Spleen (tissue), 11 donors: ENCODE results near the gene DCXR. TPM values are rescaled to one million over a fixed set of nuclear protein-coding genes. Genes with fewer than 3 reads are reported as not detected.

ENCODE experiments used
- DNase-seq: peaks from one replicate; pipeline ENCODE4 v3.0.0-alpha.2; 2020
- H3K27ac ChIP-seq, 8 donors: fragments of 200-600 bp; sonication (generic) in 7 of 8; 1 replicate in 4 of 8; 2 replicates in 4 of 8; pipeline versions ENCODE4 v1.5.0 to v1.8.0; 2016 to 2021; ENCODE audit warnings: inconsistent platforms in 4 of 8, mild to moderate bottlenecking in 4 of 8, moderate library complexity in 1 of 8
- H3K27me3 ChIP-seq, 7 donors: fragments of 200-600 bp; sonication (generic) in 6 of 7; replicated peaks in 1 of 7; 1 replicate in 4 of 7; 2 replicates in 3 of 7; pipeline versions ENCODE4 v1.5.0 to v1.8.0; 2016 to 2021; ENCODE audit warnings: inconsistent platforms in 3 of 7, mild to moderate bottlenecking in 1 of 7
- H3K36me3 ChIP-seq, 6 donors: fragments of 200-600 bp; sonication (generic) in 5 of 6; 1 replicate in 4 of 6; 2 replicates in 2 of 6; pipeline versions ENCODE4 v1.5.0 to v1.8.0; 2016 to 2021; ENCODE audit warnings: inconsistent platforms in 2 of 6
- H3K4me1 ChIP-seq, 6 donors: fragments of 200-600 bp; sonication (generic) in 5 of 6; 1 replicate in 3 of 6; 2 replicates in 3 of 6; pipeline versions ENCODE4 v1.5.0 to v1.8.0; 2016 to 2021; ENCODE audit warnings: inconsistent platforms in 3 of 6
- H3K4me3 ChIP-seq, 8 donors: fragments of 200-600 bp; sonication (generic) in 7 of 8; 1 replicate in 4 of 8; 2 replicates in 4 of 8; pipeline versions ENCODE4 v1.5.0 to v1.8.0; 2016 to 2021; ENCODE audit warnings: inconsistent platforms in 4 of 8, mild to moderate bottlenecking in 4 of 8, moderate library complexity in 2 of 8
- H3K9me3 ChIP-seq, 8 donors: fragments of 200-600 bp; sonication (generic) in 7 of 8; 1 replicate in 4 of 8; 2 replicates in 4 of 8; pipeline versions ENCODE4 v1.5.0 to v1.8.0; 2016 to 2021; ENCODE audit warnings: inconsistent platforms in 4 of 8
- POLR2A ChIP-seq, 3 donors: fragments of 450-650 bp; IDR thresholded peaks; one replicate each; pipeline ENCODE4 v1.5.1; 2017; ENCODE audit warnings: antibody characterized with exemption in 3 of 3, mild to moderate bottlenecking in 1 of 3
- POLR2AphosphoS5 ChIP-seq, 3 donors: sonication (generic); formaldehyde crosslinking; IDR thresholded peaks; one replicate each; pipeline ENCODE4 v1.5.1; 2017; ENCODE audit warnings: antibody characterized with exemption in 3 of 3
- WGBS, 5 donors: extraction: QIAGEN DNeasy Blood & Tissue Kit in 3 of 5; methylation state at CpG; one replicate each; pipeline versions ENCODE4 v1.1.5 to v1.1.7; 2013 to 2018; 5-methylcytosine and 5-hydroxymethylcytosine counted together
- intact Hi-C: fragments of 100-400 bp; cut with DNase I; formaldehyde crosslinking; loops from one replicate; pipeline ENCODE4 v1.15.0; 2023; ENCODE audit warnings: low total_unique reads
- polyA plus RNA-seq, 3 donors: library from polyadenylated mRNA; stranded (reverse); fragments of 200-250 nt; gene quantifications; one replicate each; pipeline ENCODE4 v1.2.1, GENCODE V29; 2013
- total RNA-seq, 7 donors: library from RNA; depleted of rRNA in 3 of 7; stranded (reverse); fragments of >200 nt in 3 of 7; fragmentation: NEBNext Ultra II Directional in 4 of 7; extraction: Animal tissue kit (Norgen Biotek cat#: 25700) in 4 of 7; gene quantifications; one replicate each; pipeline versions ENCODE4 v1.1.0 to v1.2.1, GENCODE V29; 2016 to 2021
- TF ChIP-seq, protein P1 (sequence below), 11 experiments: fragments of 200-600 bp in 7 of 11; fragments of 450-650 bp in 4 of 11; sonication (generic) in 4 of 11; IDR thresholded peaks in 8 of 11; conservative IDR thresholded peaks in 3 of 11; 1 replicate in 7 of 11; 2 replicates in 4 of 11; pipeline versions ENCODE4 v1.4.0 to v1.8.0; 2016 to 2021; ENCODE audit warnings: antibody characterized with exemption in 11 of 11, inconsistent platforms in 4 of 11, mild to moderate bottlenecking in 1 of 11
- donor health status: healthy with polysubstance abuse.
- donor health status: DM: no; HTN: no; CAD: no; lungs with moderate emphysema.
- donor health status: DM: no; HTN: no; CAD: no.
- donor health status: Bipolar disorder and iron deficiency.
- donor health status: healthy.
- donor health status: DM: no; HTN: no; CAD: no.
- donor health status: DM: yes; HTN: yes; CAD: no.

Gene DCXR
- total and polyA plus RNA-seq, 10 donors = 44.2 to 88.0 (median 61.0) TPM

DNA sequence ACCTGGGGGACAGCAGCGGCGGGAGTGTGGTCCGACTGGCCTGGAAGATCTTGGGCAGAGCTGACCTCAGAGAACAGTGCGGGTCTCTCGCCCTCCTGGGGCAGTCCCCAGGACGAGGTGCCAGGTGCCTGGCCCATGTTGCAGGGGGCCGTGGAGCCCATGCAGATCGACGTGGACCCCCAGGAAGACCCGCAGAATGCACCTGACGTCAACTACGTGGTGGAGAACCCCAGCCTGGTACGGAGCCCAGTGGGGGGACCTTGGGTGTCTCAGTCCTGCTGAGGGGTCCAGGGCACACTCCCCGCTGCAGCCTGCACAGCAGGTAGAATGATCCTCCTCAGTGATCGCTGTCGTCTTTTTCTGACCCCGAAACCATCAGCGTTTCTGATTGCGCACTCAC is 15.6 kb upstream of the DCXR start:
- H3K9me3 ChIP-seq = no peaks in the 10 kb centered on the region
- H3K4me1 ChIP-seq = peaks cover 20 to 85% (median 44%) of the 10 kb centered on the region in 6 donors
- peaks cover 0 to 70% (median 48%) of the 10 kb centered on the region in 6 donors for H3K36me3 ChIP-seq
- H3K27me3 ChIP-seq = no peaks in the 10 kb centered on the region
- WGBS, 5 donors = 86 to 96% (median 92%) methylated on average over 10 to 19 of the region's 19 CpGs
- TF ChIP-seq POLR2AphosphoS5 (IDR thresholded peaks at IDR 0.05) (no peak), POLR2A (IDR thresholded peaks at IDR 0.05) (no peak)
- TF ChIP-seq, protein P1, sequence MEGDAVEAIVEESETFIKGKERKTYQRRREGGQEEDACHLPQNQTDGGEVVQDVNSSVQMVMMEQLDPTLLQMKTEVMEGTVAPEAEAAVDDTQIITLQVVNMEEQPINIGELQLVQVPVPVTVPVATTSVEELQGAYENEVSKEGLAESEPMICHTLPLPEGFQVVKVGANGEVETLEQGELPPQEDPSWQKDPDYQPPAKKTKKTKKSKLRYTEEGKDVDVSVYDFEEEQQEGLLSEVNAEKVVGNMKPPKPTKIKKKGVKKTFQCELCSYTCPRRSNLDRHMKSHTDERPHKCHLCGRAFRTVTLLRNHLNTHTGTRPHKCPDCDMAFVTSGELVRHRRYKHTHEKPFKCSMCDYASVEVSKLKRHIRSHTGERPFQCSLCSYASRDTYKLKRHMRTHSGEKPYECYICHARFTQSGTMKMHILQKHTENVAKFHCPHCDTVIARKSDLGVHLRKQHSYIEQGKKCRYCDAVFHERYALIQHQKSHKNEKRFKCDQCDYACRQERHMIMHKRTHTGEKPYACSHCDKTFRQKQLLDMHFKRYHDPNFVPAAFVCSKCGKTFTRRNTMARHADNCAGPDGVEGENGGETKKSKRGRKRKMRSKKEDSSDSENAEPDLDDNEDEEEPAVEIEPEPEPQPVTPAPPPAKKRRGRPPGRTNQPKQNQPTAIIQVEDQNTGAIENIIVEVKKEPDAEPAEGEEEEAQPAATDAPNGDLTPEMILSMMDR (IDR thresholded peaks at IDR 0.05 in 8 of 11, conservative IDR thresholded peaks at IDR 0.05 in 3 of 11) = no peak
- intact Hi-C loops = no loop called here
- peak; percentile 69 for DNase-seq
- H3K4me3 ChIP-seq = peak overlapping the region in 4 of 8 donors; percentile 77 to 94 (median 86)
- H3K27ac ChIP-seq = no peak overlapping the region

DNA sequence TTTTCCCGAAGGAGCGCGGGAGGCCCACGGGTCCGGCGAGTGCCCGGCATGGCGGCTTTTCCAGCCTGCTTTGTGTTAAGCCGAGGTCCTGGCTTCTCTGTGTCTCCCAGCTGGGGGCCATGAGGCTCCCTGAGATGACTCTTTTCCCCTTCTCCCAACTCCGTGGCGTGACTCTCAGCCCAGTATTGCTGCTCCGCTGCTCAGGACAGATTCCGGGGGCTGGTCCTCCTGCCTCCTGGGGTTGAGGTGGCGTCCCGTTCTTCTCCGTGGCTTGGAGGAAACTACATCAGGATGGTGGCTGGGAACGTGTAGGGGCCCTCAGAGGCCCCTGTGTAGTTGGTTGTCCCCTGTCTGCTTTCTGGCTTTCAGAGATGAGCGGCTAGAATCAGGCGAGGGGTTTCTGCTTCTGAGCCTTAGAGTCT is 15.2 kb upstream of the DCXR start:
- WGBS, 5 donors = 29 to 49% (median 35%) methylated on average over 11 to 19 of the region's 19 CpGs
- DNase-seq = no peak
- Histone ChIP-seq H3K4me3 (peak overlapping the region; percentile 54 to 94 (median 78)), H3K27me3 (no peaks in the 10 kb centered on the region), H3K36me3 (peaks cover 0 to 70% (median 44%) of the 10 kb centered on the region in 6 donors), H3K27ac (peak overlapping the region in 4 of 8 donors; percentile 58 to 83 (median 75)), H3K9me3 (no peaks in the 10 kb centered on the region), H3K4me1 (peaks cover 20 to 80% (median 44%) of the 10 kb centered on the region in 6 donors)
- intact Hi-C loops = no loop called here
- no peak for TF ChIP-seq POLR2A (IDR thresholded peaks at IDR 0.05)
- TF ChIP-seq, protein P1 (IDR thresholded peaks at IDR 0.05 in 8 of 11, conservative IDR thresholded peaks at IDR 0.05 in 3 of 11) = no peak
- TF ChIP-seq POLR2AphosphoS5 (IDR thresholded peaks at IDR 0.05) = no peak

GRCh38 chr17:82051776-82052637 is 14.5 kb upstream of the DCXR start, which contains the start of the genes GPS1 and RFNG:
GPS1 (plus strand) TSS chr17:82051898; CDS start chr17:82051932, 34 bp downstream.
RFNG (minus strand) TSS chr17:82051811; CDS start chr17:82051766, 45 bp downstream.
- Histone ChIP-seq H3K9me3 (no peaks in the 10 kb centered on the region), H3K27me3 (no peaks in the 10 kb centered on the region), H3K4me3 (peak within 1 kb of the TSS; percentile 69 to 94 (median 78)), H3K36me3 (peaks cover 0 to 70% (median 43%) of the 10 kb centered on the region in 6 donors), H3K27ac (peak within 1 kb of the TSS in 7 of 8 donors; percentile 46 to 86 (median 70)), H3K4me1 (peaks cover 20 to 73% (median 42%) of the 10 kb centered on the region in 6 donors)
- intact Hi-C loops = no loop called here
- TF ChIP-seq POLR2A (IDR thresholded peaks at IDR 0.05) = no peak
- TF ChIP-seq POLR2AphosphoS5 (IDR thresholded peaks at IDR 0.05) = peak; percentile 82 to 87 (median 84)
- WGBS, 5 donors = 0 to 1% (median 1%) methylated on average over 17 to 94 of the region's 94 CpGs
- peak; percentile 96 for DNase-seq

DNA sequence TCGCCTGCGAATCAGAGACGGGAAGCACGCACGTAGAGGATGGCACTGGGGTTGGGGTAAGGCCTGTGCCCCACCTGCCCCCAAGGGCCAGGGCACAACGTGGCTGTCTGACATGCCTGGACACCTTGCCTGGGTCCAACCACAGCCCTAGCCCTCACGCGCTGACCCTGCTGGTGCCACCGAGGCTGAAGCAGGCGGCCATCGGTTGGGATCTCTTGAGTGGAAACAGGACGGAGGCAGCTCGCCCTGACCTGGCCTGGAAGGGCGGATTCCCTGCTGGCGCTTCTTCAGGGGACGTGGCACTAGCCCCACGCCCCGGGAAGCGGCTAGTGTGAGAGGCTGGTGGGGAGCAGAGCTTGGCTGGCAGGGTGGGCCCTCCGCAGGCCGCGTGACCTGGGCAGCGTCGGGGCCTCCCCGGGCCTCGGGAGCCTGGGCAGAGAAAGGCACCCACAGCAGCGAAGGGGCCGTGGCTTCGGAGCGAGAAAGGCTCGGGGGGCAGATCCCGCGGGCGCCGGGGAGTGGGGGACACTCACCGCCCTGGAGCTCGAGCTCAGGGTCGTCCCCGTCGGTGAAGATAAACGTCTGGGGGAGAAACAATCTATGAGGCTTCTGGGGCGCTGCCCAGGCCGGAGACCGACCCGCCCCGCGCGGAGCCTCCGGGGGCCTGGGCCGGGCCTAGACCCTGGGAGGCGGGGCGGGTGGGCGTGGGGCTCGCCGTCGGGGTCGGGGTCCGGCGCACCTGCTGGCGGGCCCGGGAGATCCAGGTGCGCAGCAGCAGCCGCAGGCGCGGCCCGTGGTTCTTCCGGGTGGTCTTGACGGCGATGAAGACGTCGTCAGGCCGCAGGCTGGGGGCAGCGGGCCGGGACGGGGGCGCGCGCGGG is 13.5 kb upstream of the DCXR start:
- Histone ChIP-seq H3K27me3 (no peaks in the 10 kb centered on the region), H3K4me3 (peak overlapping the region; percentile 64 to 94 (median 78)), H3K36me3 (peaks cover 0 to 68% (median 34%) of the 10 kb centered on the region in 6 donors), H3K27ac (peak overlapping the region in 7 of 8 donors; percentile 46 to 86 (median 58)), H3K4me1 (peaks cover 20 to 63% (median 42%) of the 10 kb centered on the region in 6 donors), H3K9me3 (no peaks in the 10 kb centered on the region)
- DNase-seq = peak; percentile 83
- intact Hi-C loops = no loop called here
- peak in 1 of 3 donors; percentile 24 for TF ChIP-seq POLR2AphosphoS5 (IDR thresholded peaks at IDR 0.05)
- TF ChIP-seq, protein P1 (IDR thresholded peaks at IDR 0.05 in 8 of 11, conservative IDR thresholded peaks at IDR 0.05 in 3 of 11) = no peak
- WGBS, 5 donors = 13 to 28% (median 20%) methylated on average over 22 to 79 of the region's 79 CpGs
